NOMO-1 treated with DMSO at 0.1 percent for 48 hours (cell line): ENCODE results near the gene TMCC1.
"Not testable (repeated sequence)": the region's sequence is repeated elsewhere in the genome, so short reads cannot be mapped to it uniquely, and the experiment has no call there.

Experiments used
- DNase-seq: peaks from one replicate; lab custom pipeline; 2025; ENCODE audit not compliant: unreplicated experiment; lab: John Stamatoyannopoulos, UW

TMCC1 gene

GRCh38 chr3:129612534-129613366 lies 280.8 kb downstream of the TMCC1 start:
- no peak for DNase-seq

DNA sequence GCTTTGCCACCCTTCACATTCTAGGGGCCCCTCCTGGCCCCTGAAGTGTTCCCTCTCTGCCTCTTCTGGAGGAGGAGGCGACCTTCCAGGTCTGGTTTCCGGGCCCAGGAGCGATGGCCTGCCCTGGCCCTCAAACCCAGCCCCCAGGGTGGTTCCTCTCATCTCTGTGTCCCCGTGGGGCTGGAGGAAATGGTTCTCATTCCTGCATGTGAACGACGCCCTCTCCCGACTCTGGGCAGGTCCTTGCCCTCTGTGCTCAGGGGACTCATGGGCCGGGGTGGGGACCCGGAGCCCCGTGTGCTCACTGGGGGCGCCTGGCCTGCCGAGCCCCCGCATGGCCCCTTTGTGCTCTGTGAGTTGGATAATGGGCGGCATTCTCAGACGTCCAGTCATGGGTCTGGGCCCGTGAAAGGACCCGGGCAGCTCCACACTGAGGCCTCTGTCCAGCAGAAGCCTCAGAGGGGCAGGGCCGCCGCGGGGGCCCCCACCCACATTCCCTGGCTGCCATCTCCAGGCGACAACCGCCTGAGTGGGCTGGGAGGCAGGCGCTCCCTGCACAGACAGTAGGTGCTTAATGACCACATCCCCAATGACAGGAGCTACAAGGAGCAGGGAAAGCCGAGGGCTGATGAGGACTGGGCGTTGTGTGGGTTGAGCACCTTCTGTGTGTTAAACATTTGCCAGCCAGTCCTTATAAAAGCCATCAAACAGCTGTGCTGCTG lies 281.5 kb downstream of the TMCC1 start:
- DNase-seq, result no peak

DNA sequence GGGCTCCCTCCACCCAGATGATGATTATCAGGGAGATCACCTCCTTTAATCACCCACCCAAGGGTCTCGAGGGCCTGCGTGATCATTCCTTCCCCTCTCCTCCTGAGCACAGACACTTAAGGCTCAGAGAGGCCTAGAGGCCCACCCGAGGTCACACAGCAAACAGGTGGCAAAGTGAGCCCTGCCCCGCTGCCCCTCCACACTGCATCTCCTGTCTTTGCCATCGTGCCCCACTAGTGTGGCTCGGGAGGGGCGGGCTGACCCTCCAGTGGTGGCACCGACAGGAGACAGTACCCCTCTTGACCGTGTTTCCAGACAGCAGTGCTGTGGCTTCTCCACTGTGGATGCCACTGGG lies 282.1 kb downstream of the TMCC1 start:
- no peak for DNase-seq

GRCh38 chr3:129610794-129611445 lies 282.6 kb downstream of the TMCC1 start:
- DNase-seq, result not testable (repeated sequence)

DNA sequence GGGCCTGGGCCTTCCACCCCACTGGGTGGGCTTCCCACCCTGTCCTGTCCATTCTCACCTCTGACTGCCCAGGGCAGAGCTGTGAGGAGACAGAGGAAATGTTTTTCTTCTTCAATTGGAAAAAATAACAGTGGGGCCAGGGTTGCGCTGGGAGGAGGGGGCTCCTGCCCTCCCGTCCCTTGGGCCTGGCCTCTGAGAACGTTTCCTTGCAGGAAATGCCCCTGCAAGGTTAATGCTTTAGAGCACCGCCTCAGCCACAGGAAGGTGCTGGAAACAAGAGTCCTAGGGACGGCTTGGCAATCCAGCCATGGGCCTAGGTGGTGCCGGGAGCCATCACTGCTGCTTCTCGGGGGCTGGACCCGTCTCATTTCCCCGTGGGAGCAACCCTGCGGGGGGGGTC lies 283.2 kb downstream of the TMCC1 start:
- no peak for DNase-seq

DNA sequence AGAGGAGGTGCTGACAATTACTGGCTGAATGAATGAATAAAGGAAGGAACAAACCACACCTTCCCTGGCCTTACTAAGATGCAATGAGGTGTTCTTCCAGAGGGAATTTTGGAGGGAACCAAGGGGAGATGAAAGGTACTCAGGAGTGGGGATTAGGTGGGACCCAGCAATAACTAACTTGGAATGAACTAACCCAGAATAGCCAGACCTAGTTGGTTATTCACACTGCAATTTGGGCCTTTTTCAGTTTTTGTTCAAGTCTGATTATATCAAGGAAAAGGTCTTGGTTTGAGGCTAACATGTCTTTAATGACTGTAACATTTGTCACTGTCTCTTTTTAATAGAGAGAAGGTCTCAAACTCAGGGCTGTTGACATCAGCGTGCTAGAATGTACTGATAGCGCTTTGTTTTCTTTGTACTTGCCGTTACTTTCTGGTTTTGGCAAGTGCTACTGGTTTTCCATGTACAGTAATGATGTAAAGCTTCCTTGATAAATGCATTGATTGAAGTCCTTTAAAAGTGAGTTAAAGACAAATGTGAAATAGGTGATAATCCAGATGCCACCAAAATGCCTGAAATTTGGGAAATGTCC lies 283.8 kb downstream of the TMCC1 start:
- no peak for DNase-seq

GRCh38 chr3:129608936-129609590 lies 284.4 kb downstream of the TMCC1 start:
- DNase-seq, result no peak

- no peak for DNase-seq
Observed at GRCh38 chr3:129608087-129608935, 285.2 kb downstream of the TMCC1 start.

DNA sequence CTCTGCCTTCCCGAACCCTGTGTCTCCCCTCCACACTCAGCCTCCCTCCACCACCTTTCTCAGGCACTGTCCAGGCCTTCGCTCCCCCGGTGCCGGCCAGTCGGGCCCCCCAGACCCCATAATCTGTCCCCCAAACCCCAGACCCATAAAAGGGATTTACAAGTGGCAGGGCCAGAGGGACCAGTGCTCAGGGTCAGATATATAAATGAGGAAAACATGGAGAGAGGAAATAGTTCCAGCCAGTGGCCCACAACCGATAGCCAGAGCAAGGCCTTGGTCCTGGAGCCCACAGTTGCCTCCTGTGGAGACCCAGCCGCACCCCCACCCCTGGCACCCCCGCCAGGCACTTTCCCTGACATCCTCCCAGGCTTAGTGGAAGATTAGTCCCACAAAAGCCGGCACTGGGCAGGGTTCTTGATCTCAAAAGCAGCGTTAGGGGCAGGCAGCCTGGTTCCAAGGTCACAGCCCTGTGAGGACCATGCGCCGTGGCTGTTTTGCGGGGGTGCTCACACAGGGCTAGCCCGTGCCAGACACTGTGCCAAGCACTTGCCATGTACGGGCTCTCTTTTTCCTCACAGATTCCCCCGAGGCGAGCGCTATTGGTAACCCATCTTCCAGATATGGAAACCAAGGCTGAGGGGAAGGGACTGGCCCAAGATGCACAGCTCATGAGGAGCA lies 286.0 kb downstream of the TMCC1 start:
- no peak for DNase-seq

DNA sequence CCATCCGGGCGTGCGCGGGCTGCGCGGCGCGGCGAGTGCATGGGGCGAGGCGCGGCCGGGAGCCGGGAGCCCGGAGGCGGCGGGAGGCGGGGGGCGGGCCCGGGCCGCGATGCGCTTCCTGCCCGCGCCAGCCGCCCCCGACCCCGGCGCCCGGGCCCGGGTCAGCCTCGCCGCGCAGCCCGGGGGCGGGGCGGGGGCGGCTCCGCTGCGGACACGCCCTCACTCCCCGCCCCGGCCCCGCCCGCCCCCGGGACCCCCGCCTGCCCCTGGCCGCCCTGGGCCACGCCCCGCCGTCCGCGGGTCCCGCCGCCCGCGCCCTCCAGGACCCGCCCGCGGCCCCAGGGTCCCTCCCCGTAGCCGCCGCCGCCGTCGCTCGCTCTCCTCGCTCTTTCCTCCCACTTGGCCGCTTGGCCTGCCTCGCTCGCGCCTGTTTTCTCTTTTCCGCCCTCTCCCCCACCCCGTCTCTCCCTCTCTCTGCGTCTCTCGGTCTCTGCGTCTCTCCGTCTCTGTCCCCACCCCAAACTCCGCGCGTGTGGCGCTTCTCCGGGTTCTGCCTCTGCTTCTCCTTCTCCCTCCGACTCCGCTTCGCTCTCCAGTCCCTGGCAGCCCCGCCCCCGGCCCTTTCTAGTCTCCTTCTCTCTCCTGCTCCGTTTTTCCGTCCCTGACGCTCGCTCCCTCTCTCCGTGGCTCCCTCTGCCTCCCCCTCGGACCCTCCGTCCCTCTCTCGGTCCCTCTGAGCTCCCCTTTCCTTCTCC lies 286.7 kb downstream of the TMCC1 start, which contains the start of gene PLXND1:
Gene PLXND1, minus strand, starts transcription at position 41 of the 755 bp plus-strand sequence. Its CDS starts 37 bp downstream, at position 4.
- peak; percentile 84 for DNase-seq

DNA sequence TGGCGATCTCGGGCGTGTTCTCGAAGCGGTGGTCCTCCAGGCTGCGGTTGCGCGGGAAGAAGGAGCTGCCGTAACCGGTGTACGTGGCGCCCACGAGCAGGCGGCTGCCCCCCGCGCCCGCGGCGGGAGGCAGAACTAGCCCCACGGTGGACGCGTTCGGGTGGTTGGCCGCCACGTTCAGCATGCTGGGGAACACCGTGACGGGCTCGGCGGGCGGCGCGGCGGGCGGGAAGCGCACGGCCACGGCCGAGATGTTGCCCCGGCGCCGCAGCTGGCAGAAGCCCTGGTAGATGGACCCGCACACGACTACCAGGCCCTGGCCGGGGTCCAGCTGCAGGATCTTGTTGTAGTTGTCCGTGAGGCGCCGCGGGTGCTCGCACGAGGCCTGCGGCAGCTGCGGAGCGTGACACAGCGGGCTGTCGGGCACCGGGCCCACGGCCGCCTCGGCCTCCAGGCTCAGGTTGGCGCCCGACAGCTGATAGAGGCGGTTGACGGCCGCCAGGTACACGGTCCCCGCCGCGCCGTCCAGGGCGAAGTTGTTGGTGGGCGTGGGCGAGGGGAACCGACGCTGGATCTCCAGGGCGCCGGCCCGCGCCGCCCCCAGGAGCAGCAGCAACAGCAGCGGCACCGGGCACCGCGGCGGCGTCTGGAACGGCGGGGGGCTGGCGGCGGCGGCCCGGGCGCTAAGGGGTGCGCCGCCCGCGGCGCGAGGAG lies 287.4 kb downstream of the TMCC1 start:
- no peak for DNase-seq

DNA sequence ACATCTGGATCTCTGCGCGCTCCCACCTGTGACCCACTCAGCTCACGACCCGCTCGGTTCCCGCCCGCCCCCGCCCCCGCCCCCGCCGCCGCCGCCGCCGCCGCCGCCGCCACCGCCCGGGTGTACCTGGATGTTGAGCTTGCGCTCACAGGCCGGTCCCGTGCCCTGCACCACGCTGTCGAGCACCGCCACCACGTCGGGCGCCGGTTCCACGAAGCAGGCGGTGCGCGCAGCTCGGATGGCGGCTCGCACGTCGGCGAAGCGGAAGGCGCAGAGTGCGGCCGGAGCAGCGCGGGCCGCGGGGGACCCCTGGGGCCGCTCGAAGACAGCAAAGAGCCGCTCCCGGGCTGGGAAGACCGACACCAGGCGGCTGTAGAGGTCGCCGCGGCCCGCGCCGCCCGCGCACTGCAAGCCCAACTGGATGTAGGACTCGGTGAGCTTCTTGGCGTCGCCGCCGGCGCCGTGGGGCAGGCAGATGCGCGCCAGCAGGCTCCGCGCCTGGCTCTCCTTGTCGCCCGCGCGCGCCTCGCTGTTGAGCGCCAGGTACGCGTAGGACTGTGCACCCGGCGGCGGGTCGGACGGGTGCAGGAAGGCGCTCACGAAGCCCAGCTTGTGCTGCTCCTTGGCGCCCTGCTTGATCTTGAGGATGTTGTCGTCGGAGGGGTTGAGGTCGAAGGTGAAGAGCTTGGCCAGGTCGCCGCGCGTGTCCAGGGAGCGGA lies 288.1 kb downstream of the TMCC1 start:
- peak; percentile 82 for DNase-seq

DNA sequence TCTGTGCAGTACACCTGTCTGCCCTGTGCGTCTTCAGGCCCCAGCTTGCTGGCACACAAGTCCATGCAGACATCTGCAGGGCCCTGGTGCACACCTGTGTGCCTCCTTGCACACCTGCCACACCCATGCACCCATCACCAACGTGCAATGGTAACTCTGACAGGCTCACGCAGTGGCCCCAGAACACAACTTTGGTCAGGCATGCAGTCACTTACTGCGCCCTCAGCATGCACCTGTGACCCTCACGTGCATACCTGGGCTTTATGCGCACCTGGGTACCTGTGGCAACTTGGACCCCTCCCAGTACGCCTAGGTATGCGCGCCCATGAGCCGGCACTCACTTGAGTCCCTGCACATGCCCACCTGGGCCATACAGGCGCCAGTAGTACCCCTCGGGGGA lies 288.7 kb downstream of the TMCC1 start:
- no peak for DNase-seq

DNA sequence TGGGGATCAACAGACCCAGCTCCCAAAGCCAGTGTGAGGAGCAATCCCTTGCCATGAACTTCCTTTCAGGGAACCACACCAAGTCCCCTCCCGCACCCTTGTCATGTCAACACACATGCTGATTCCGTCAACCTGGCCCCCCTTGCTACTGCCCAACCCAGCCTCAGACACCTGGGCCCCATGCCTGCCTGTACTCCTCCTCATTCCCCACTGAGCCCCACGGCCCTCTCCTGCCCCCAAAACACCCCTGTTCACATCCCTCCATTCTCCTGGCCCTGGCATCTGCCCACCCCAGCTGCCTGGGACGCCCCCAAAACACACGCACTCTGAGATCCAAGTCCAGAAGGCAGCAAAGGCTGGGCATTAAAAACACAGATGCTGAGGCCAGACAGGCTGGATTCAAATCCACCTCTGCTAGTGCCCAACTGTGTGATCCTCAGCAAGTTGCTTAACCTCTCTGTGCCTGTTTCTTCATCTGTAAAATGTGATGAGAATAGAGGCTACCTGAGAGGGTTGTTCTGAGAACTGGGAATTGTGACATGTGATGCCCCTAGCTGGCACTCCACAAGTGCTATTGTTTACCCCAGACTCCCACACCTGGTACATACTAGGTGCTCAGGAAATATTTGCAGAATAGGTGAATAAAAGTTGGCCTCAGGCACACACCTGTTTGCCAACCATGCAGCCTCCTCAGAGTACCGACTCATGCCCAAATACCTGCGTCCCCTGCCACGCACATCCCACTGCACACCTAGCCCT lies 289.3 kb downstream of the TMCC1 start:
- no peak for DNase-seq

DNA sequence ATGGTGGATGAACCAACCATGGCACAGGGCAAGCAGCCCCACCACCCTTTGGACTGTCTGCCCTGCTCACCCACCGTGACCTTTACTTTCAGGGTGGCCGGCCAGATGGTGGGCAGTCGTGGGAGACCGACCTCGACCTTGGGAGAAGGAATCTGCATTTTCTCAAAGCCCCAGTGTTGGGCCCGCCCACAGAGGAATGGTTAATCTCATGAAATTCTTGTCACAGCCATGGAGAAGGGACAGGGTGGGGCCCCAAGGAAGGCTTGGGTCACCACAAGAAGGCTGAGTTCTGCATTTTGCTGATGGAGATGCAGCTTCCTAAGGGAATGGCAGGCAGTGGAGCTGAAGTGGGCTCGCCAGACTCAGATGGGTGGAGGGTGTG lies 290.0 kb downstream of the TMCC1 start:
- no peak for DNase-seq

- DNase-seq, result no peak
Observed at GRCh38 chr3:129602730-129603560, 290.6 kb downstream of the TMCC1 start.
